K562 (cell line): ENCODE measurements around the gene SFXN3. TPM values are rescaled to one million over a fixed set of nuclear protein-coding genes. Genes with fewer than 3 reads are reported as not detected.

Experiments used
- ARID4B ChIP-seq: sonication (generic); formaldehyde crosslinking; IDR thresholded peaks from 2 replicates; pipeline ENCODE4 v1.8.0; 2022; ENCODE audit warnings: mild to moderate bottlenecking, missing genetic modification reagents
- E2F8 ChIP-seq: fragments of 450-650 bp; IDR thresholded peaks from 2 replicates; pipeline ENCODE4 v1.7.1; 2018; ENCODE audit warnings: mild to moderate bottlenecking, low read depth; ENCODE audit not compliant: partially characterized antibody
- ETV1 ChIP-seq: fragments of 450-650 bp; conservative IDR thresholded peaks from 2 replicates; pipeline ENCODE4 v1.6.1; 2016; ENCODE audit warnings: missing genetic modification characterization, control low read depth, low read depth, missing compliant biosample characterization
- FOXP4 ChIP-seq: sonication (generic); formaldehyde crosslinking; IDR thresholded peaks from 2 replicates; pipeline ENCODE4 v1.8.0; 2022; ENCODE audit warnings: mild to moderate bottlenecking, missing genetic modification reagents, borderline replicate concordance
- MBD2 ChIP-seq: sonication (generic); IDR thresholded peaks from 2 replicates; pipeline ENCODE4 v1.6.1; 2016; ENCODE audit warnings: low read depth, borderline replicate concordance
- NFE2L1 ChIP-seq: fragments of 450-650 bp; IDR thresholded peaks from 2 replicates; pipeline ENCODE4 v1.6.1; 2016; ENCODE audit warnings: missing genetic modification characterization, low read depth, mild to moderate bottlenecking, missing compliant biosample characterization, moderate library complexity, borderline replicate concordance
- RBM25 ChIP-seq: fragments of 200-400 bp; formaldehyde crosslinking; IDR thresholded peaks from 2 replicates; pipeline ENCODE4 v1.6.1; 2018; ENCODE audit warnings: low read length, low read depth, moderate library complexity; ENCODE audit not compliant: severe bottlenecking
- SMARCC2 ChIP-seq: fragments of 450-650 bp; IDR thresholded peaks from 2 replicates; pipeline ENCODE4 v1.6.1; 2017; ENCODE audit warnings: antibody characterized with exemption, moderate library complexity, mild to moderate bottlenecking, low read depth
- SPI1 ChIP-seq: IDR thresholded peaks from 2 replicates; pipeline ENCODE4 v1.6.1; 2011; ENCODE audit warnings: low read depth, low read length, control low read depth, borderline replicate concordance
- ZBTB34 ChIP-seq: fragments of 250-450 bp; sonication (Bioruptor Pico); IDR thresholded peaks from 2 replicates; pipeline ENCODE4 v1.8.0; 2021; ENCODE audit warnings: mild to moderate bottlenecking, moderate library complexity
- ZHX1 ChIP-seq: fragments of 150-350 bp; conservative IDR thresholded peaks from 2 replicates; pipeline ENCODE4 v1.6.1; 2014; ENCODE audit warnings: low read length
- ZNF239 ChIP-seq: fragments of 250-450 bp; sonication (Bioruptor Pico); IDR thresholded peaks from 2 replicates; pipeline ENCODE4 v1.4.0; 2020; ENCODE audit warnings: mild to moderate bottlenecking
- ZNF24 ChIP-seq: fragments of 450-650 bp; IDR thresholded peaks from 2 replicates; pipeline ENCODE4 v1.6.1; 2016
- polyA plus RNA-seq, 8 experiments: library from polyadenylated mRNA; depleted of rRNA in 4 of 8; stranded (reverse) in 5 of 8; unstranded in 3 of 8; fragments of >200 nt; fragmentation: Nextera tagmentation in 2 of 8; fragmentation: Illumina TruSeq in 1 of 8; extraction: Ambion mirVana in 2 of 8; extraction: Trizol in 1 of 8; gene quantifications; 2 replicates each; pipeline versions ENCODE4 v1.2.1 to v1.2.3, GENCODE V29; 2011 to 2014; ENCODE audit warnings: inconsistent platforms in 1 of 8, missing spikeins in 1 of 8
- total RNA-seq, 7 experiments: library from RNA; depleted of rRNA in 6 of 7; stranded (reverse); fragments of >200 nt in 6 of 7; fragmentation: Illumina TruSeq in 2 of 7; extraction: Trizol in 2 of 7; gene quantifications; 2 replicates each; pipeline versions ENCODE4 v1.2.1 to v1.2.3, GENCODE V29; 2011 to 2021; ENCODE audit warnings: low replicate concordance in 1 of 7

The SFXN3 gene
- total and polyA plus RNA-seq, 9 of the 15 experiments (the other 6 are each of a cell fraction or from before 2014, with no cell fraction given): 0.24 to 4.6 (median 0.86) TPM

GRCh38 chr10:100986952-100987684, 43.9 kb upstream of the SFXN3 start, which contains the start of the genes MRPL43 and TWNK (continued):
- no peak for TF ChIP-seq SMARCC2
- TF ChIP-seq ZBTB34 (CRISPR knock-in tag): no peak
- peak; percentile 85 for TF ChIP-seq E2F8
- no peak for TF ChIP-seq FOXP4 (CRISPR knock-in tag)
- no peak for TF ChIP-seq ZNF24
- TF ChIP-seq SPI1: no peak
- TF ChIP-seq ARID4B (CRISPR knock-in tag): peak; percentile 89
- TF ChIP-seq ZNF239 (CRISPR knock-in tag): no peak
- TF ChIP-seq ETV1: no peak; the same call in 1 of the 2 replicates
- TF ChIP-seq NFE2L1 (tag): no peak
- TF ChIP-seq RBM25: no peak
- no peak for TF ChIP-seq ZHX1
- TF ChIP-seq MBD2: peak; percentile 68; the same call in 1 of the 2 replicates
